Upper lobe of left lung (tissue), 4 donors: Measurements from ENCODE around the gene PRPH.

Experiments used
- CTCF ChIP-seq, 6 experiments: fragments of 450-650 bp in 4 of 6; fragments of 200-600 bp in 2 of 6; sonication (generic) in 2 of 6; IDR thresholded peaks; one replicate each; pipeline ENCODE4 v1.5.1; 2016 to 2019; ENCODE audit warnings: antibody characterized with exemption in 6 of 6
- EP300 ChIP-seq, 4 donors: sonication (generic); formaldehyde crosslinking; IDR thresholded peaks; one replicate each; pipeline ENCODE4 v1.5.1; 2017; ENCODE audit warnings: antibody characterized with exemption in 4 of 4, control low read depth in 2 of 4
- POLR2A ChIP-seq, 4 donors: fragments of 450-650 bp; IDR thresholded peaks; one replicate each; pipeline ENCODE4 v1.5.1; 2016 to 2017; ENCODE audit warnings: antibody characterized with exemption in 4 of 4, mild to moderate bottlenecking in 2 of 4

DNA sequence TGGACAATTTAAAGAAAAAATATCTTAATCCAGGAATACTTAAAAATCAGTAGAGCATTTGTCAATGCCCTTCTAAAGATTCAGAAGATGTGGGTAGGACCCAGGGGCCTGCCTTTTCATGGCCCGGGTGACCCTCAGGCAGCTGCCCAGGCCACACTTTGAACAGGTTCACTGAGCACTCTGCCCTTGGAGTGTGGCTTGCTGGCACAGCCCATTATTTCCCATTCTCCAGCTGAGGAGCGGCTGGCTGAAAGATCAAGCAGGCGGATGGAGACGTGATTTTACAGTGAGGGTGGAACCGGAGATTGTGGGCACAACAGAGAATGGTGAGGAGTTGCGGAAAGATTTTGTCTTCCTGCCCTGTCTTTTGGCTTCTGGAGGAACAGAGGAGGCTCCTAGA is 7.1 kb upstream of the PRPH start:
- TF ChIP-seq CTCF (IDR thresholded peaks at IDR 0.05) (no peak), POLR2A (IDR thresholded peaks at IDR 0.05) (no peak), EP300 (IDR thresholded peaks at IDR 0.05) (no peak)
